ENCODE data around the gene NEK4. TPM values are rescaled to one million over a fixed set of nuclear protein-coding genes. Genes with fewer than 3 reads are reported as not detected.

The NEK4 gene
- total and polyA plus RNA-seq, 4 experiments from 2014 or later = 7.0 to 27.9 (median 19.8) TPM

GRCh38 chr3:52798978-52799476, 28.3 kb upstream of the NEK4 start:
- no peaks in the 10 kb centered on the region for H3K4me1 ChIP-seq (ENCODE audit: insufficient read depth, low read length)
- no peak overlapping the region for H3K27ac ChIP-seq (ENCODE audit: low read depth, low read length)
- Mint-ChIP-seq H3K27me3 (peaks cover 0 to 1% of the 10 kb centered on the region in 2 donors), H3K9me3 (no peaks in the 10 kb centered on the region), H3K4me3 (no peak overlapping the region), H3K27ac (no peak overlapping the region), H3K36me3 (no peaks in the 10 kb centered on the region), H3K4me1 (no peaks in the 10 kb centered on the region)
- CTCF ChIA-PET (ENCODE audit: partially characterized antibody) = interaction anchor here (0.8 to 1.0 kb wide), 3 partner anchors 8 to 60 kb away, joined by 3 to 4 read pairs (median 3); no protein-coding TSS in a partner anchor
- intact Hi-C loops (cut with micrococcal nuclease) = no loop called here
- POLR2A ChIA-PET (ENCODE audit: partially characterized antibody) = no interaction called here
- no peaks in the 10 kb centered on the region for H3K9me3 ChIP-seq (ENCODE audit: control insufficient read depth in 1 of 2, low read length in 2 of 2)
- no peak for DNase-seq
- no peaks in the 10 kb centered on the region for H3K27me3 ChIP-seq (ENCODE audit: insufficient read depth, low read length)
- no peaks in the 10 kb centered on the region for H3K36me3 ChIP-seq (ENCODE audit: insufficient read depth, low read length)
- H3K4me3 ChIP-seq (ENCODE audit: low read length in 2 of 2) = no peak overlapping the region

GRCh38 chr3:52798376-52798977, 27.7 kb upstream of the NEK4 start:
- Mint-ChIP-seq H3K4me3 (no peak overlapping the region), H3K27ac (no peak overlapping the region), H3K27me3 (peaks cover 0 to 1% of the 10 kb centered on the region in 2 donors), H3K4me1 (no peaks in the 10 kb centered on the region), H3K9me3 (no peaks in the 10 kb centered on the region), H3K36me3 (no peaks in the 10 kb centered on the region)
- Histone ChIP-seq H3K36me3 (ENCODE audit: insufficient read depth, low read length) (no peaks in the 10 kb centered on the region), H3K9me3 (ENCODE audit: control insufficient read depth in 1 of 2, low read length in 2 of 2) (no peaks in the 10 kb centered on the region), H3K27ac (ENCODE audit: low read depth, low read length) (no peak overlapping the region), H3K27me3 (ENCODE audit: insufficient read depth, low read length) (no peaks in the 10 kb centered on the region), H3K4me3 (ENCODE audit: low read length in 2 of 2) (no peak overlapping the region), H3K4me1 (ENCODE audit: insufficient read depth, low read length) (no peaks in the 10 kb centered on the region)
- POLR2A ChIA-PET (ENCODE audit: partially characterized antibody) = no interaction called here
- CTCF ChIA-PET (ENCODE audit: partially characterized antibody) = interaction anchor here (0.8 to 1.0 kb wide), 3 partner anchors 9 to 59 kb away, joined by 3 to 4 read pairs (median 3); no protein-coding TSS in a partner anchor
- intact Hi-C loops (cut with micrococcal nuclease) = no loop called here
- no peak for DNase-seq

GRCh38 chr3:52796411-52796810, 25.7 kb upstream of the NEK4 start:
- DNase-seq = no peak
- Histone ChIP-seq H3K36me3 (ENCODE audit: insufficient read depth, low read length) (no peaks in the 10 kb centered on the region), H3K4me3 (ENCODE audit: low read length in 2 of 2) (no peak overlapping the region), H3K27me3 (ENCODE audit: insufficient read depth, low read length) (no peaks in the 10 kb centered on the region), H3K27ac (ENCODE audit: low read depth, low read length) (no peak overlapping the region), H3K4me1 (ENCODE audit: insufficient read depth, low read length) (no peaks in the 10 kb centered on the region), H3K9me3 (ENCODE audit: control insufficient read depth in 1 of 2, low read length in 2 of 2) (no peaks in the 10 kb centered on the region)
- intact Hi-C loops (cut with micrococcal nuclease) = no loop called here
- POLR2A ChIA-PET (ENCODE audit: partially characterized antibody) = no interaction called here
- H3K9me3 Mint-ChIP-seq = peaks cover 0 to 2% (median 0%) of the 10 kb centered on the region in 8 donors
- H3K4me3 Mint-ChIP-seq = no peak overlapping the region
- H3K4me1 Mint-ChIP-seq = no peaks in the 10 kb centered on the region
- no peaks in the 10 kb centered on the region for H3K36me3 Mint-ChIP-seq
- CTCF ChIA-PET (ENCODE audit: partially characterized antibody) = no interaction called here
- no peak overlapping the region for H3K27ac Mint-ChIP-seq
- peaks cover 0 to 3% of the 10 kb centered on the region in 2 donors for H3K27me3 Mint-ChIP-seq

- Mint-ChIP-seq H3K4me1 (no peaks in the 10 kb centered on the region), H3K36me3 (no peaks in the 10 kb centered on the region), H3K27ac (no peak overlapping the region), H3K4me3 (no peak overlapping the region), H3K9me3 (peaks cover 0 to 2% (median 0%) of the 10 kb centered on the region in 8 donors), H3K27me3 (peaks cover 0 to 3% of the 10 kb centered on the region in 2 donors)
- ChIA-PET POLR2A (ENCODE audit: partially characterized antibody) (no interaction called here), CTCF (ENCODE audit: partially characterized antibody) (no interaction called here)
- intact Hi-C loops (cut with micrococcal nuclease) = no loop called here
- H3K4me1 ChIP-seq (ENCODE audit: insufficient read depth, low read length) = no peaks in the 10 kb centered on the region
- no peaks in the 10 kb centered on the region for H3K9me3 ChIP-seq (ENCODE audit: control insufficient read depth in 1 of 2, low read length in 2 of 2)
- H3K36me3 ChIP-seq (ENCODE audit: insufficient read depth, low read length) = no peaks in the 10 kb centered on the region
- no peak for DNase-seq
- no peak overlapping the region for H3K27ac ChIP-seq (ENCODE audit: low read depth, low read length)
- H3K27me3 ChIP-seq (ENCODE audit: insufficient read depth, low read length) = no peaks in the 10 kb centered on the region
- H3K4me3 ChIP-seq (ENCODE audit: low read length in 2 of 2) = no peak overlapping the region
These were observed 24.7 kb upstream of the NEK4 start for GRCh38 chr3:52795298-52795900.

- Histone ChIP-seq H3K4me1 (ENCODE audit: insufficient read depth, low read length) (no peaks in the 10 kb centered on the region), H3K4me3 (ENCODE audit: low read length in 2 of 2) (no peak within 1 kb of the TSS), H3K27me3 (ENCODE audit: insufficient read depth, low read length) (no peaks in the 10 kb centered on the region), H3K27ac (ENCODE audit: low read depth, low read length) (no peak within 1 kb of the TSS), H3K36me3 (ENCODE audit: insufficient read depth, low read length) (no peaks in the 10 kb centered on the region), H3K9me3 (ENCODE audit: control insufficient read depth in 1 of 2, low read length in 2 of 2) (no peaks in the 10 kb centered on the region)
- intact Hi-C loops (cut with micrococcal nuclease) = no loop called here
- H3K27me3 Mint-ChIP-seq = peaks cover 0 to 3% of the 10 kb centered on the region in 2 donors
- H3K9me3 Mint-ChIP-seq = peaks cover 0 to 2% (median 0%) of the 10 kb centered on the region in 8 donors
- ChIA-PET CTCF (ENCODE audit: partially characterized antibody) (no interaction called here), POLR2A (ENCODE audit: partially characterized antibody) (no interaction called here)
- peak within 1 kb of the TSS in 1 of 7 donors; percentile 17 for H3K27ac Mint-ChIP-seq
- no peak for DNase-seq
- no peaks in the 10 kb centered on the region for H3K36me3 Mint-ChIP-seq
- H3K4me1 Mint-ChIP-seq = no peaks in the 10 kb centered on the region
- no peak within 1 kb of the TSS for H3K4me3 Mint-ChIP-seq
These were observed 23.9 kb upstream of the NEK4 start, which contains the start of gene ITIH3 for GRCh38 chr3:52794612-52795099. TSS of gene ITIH3 (plus strand) at chr3:52794796. CDS start at chr3:52794804, 8 bp downstream.

- Mint-ChIP-seq H3K27ac (peak overlapping the region in 1 of 7 donors; percentile 17), H3K4me3 (no peak overlapping the region), H3K36me3 (no peaks in the 10 kb centered on the region), H3K27me3 (peaks cover 0 to 1% of the 10 kb centered on the region in 2 donors), H3K4me1 (no peaks in the 10 kb centered on the region), H3K9me3 (peaks cover 0 to 2% (median 0%) of the 10 kb centered on the region in 8 donors)
- Histone ChIP-seq H3K27me3 (ENCODE audit: insufficient read depth, low read length) (no peaks in the 10 kb centered on the region), H3K36me3 (ENCODE audit: insufficient read depth, low read length) (no peaks in the 10 kb centered on the region), H3K9me3 (ENCODE audit: control insufficient read depth in 1 of 2, low read length in 2 of 2) (no peaks in the 10 kb centered on the region), H3K4me3 (ENCODE audit: low read length in 2 of 2) (no peak overlapping the region), H3K27ac (ENCODE audit: low read depth, low read length) (no peak overlapping the region), H3K4me1 (ENCODE audit: insufficient read depth, low read length) (no peaks in the 10 kb centered on the region)
- ChIA-PET POLR2A (ENCODE audit: partially characterized antibody) (no interaction called here), CTCF (ENCODE audit: partially characterized antibody) (no interaction called here)
- DNase-seq = no peak
- intact Hi-C loops (cut with micrococcal nuclease) = no loop called here
These were observed 23.2 kb upstream of the NEK4 start for GRCh38 chr3:52793702-52794611.

All from CD4-positive, alpha-beta memory T cell (primary cell).